Fibroblast of pulmonary artery (primary cell): ENCODE measurements around the gene COA5.

Source experiments
- DNase-seq: peaks from one replicate; pipeline ENCODE4 v3.0.0-alpha.2; 2010; ENCODE audit warnings: low read depth
- H3K4me3 ChIP-seq: replicated peaks from 2 replicates; pipeline ENCODE4 v1.5.1; 2011; ENCODE audit warnings: low read depth, mild to moderate bottlenecking, control low read depth, low read length, moderate library complexity
- TF ChIP-seq, protein P1 (sequence below): IDR thresholded peaks from 2 replicates; pipeline ENCODE4 v1.5.1; 2011; ENCODE audit warnings: mild to moderate bottlenecking, control low read depth, low read length, inconsistent platforms; ENCODE audit errors: missing control alignments

The COA5 gene

GRCh38 chr2:98555696-98556095 is 52.6 kb downstream of the COA5 start:
- TF ChIP-seq, protein P1, sequence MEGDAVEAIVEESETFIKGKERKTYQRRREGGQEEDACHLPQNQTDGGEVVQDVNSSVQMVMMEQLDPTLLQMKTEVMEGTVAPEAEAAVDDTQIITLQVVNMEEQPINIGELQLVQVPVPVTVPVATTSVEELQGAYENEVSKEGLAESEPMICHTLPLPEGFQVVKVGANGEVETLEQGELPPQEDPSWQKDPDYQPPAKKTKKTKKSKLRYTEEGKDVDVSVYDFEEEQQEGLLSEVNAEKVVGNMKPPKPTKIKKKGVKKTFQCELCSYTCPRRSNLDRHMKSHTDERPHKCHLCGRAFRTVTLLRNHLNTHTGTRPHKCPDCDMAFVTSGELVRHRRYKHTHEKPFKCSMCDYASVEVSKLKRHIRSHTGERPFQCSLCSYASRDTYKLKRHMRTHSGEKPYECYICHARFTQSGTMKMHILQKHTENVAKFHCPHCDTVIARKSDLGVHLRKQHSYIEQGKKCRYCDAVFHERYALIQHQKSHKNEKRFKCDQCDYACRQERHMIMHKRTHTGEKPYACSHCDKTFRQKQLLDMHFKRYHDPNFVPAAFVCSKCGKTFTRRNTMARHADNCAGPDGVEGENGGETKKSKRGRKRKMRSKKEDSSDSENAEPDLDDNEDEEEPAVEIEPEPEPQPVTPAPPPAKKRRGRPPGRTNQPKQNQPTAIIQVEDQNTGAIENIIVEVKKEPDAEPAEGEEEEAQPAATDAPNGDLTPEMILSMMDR: no peak
- H3K4me3 ChIP-seq: no peak overlapping the region
- no peak for DNase-seq

DNA sequence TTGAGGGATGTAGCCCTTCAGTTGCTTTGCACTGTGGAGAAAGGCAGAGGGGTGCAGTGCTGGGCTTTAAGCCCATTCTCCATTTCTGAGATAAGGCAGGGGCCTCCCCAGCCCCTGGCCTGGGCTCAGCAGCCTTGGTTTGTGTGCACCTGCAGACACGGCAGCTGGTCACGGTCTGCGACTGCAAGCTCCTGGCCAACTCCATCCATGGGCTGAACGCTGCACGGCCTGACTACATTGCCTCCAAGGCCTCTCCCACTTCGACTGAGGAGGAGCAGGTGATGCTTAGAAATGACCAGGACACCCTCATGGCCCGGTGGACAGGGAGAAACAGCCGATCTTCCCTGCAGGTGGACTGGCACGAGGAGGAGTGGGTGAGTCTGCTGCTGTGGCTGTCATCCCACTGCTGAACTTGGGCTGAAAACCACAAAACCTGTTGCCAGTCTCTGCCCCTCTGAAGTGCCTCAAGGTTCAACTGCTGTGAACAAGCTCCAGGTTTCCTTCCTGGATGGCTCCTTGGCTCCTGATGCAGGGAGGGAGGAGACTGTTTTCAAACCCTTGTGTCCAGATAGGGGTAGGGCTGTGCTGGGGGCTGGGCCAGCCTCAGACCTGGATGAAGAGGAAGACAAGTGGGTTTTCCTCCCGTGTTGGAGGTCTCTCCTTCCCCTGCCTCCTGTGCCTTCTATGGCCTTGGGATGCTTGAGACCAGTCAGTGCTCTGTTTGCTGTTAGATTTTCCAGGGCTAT is 54.0 kb downstream of the COA5 start:
- TF ChIP-seq, protein P1: no peak
- no peak overlapping the region for H3K4me3 ChIP-seq
- DNase-seq: no peak

DNA sequence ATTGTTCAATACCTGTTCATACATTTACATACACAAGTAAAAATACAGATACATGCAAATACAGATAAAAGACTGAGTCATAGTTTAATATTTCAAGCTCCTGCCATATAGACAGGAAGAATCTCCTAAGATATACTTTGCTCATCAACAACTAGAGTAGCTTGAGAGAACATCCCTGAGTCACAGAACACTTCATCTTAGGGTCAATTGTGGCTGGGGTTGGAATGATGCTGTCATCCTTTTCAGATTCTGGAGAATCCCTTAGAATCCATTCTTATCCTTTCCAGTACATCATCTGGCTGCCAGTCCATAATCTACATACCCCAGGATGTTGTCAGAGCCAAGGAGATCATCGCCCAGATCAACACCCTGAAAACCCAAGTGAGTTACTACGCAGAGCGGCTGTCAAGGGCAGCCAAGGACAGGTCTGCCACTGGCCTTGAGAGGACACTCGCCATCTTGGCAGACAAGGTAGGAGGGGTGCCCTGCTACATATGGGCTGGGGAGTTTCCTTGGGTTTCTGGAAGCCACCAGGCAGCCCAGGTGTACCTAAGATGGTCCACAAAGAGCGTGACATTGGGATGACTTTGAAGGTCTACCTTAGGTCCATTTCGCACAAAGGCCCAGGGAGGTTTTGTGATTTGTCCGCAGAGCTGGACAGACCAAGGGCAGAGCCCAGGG is 55.7 kb downstream of the COA5 start:
- no peak for DNase-seq
- no peak overlapping the region for H3K4me3 ChIP-seq
- TF ChIP-seq, protein P1: no peak

DNA sequence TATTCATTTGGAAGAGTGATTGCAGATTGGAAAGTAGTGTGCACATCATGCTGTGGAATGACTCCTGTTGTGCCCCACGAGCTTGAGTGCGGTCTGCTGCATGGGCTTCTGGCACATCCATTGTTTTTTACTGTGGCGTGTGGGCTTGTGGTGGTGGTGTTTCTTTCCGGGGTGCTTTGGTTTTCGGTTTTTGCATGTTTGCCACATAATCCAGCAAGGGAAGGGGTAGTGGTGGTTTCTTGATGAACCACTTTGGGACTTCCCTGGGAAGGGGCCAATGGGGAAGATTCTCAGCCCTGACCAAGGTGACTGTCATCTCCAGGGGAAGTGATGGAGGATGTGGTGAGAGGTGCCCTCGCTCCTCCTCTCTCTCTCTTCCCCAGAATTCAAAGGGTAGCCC is 57.0 kb downstream of the COA5 start:
- TF ChIP-seq, protein P1: no peak
- DNase-seq: no peak
- H3K4me3 ChIP-seq: no peak overlapping the region

DNA sequence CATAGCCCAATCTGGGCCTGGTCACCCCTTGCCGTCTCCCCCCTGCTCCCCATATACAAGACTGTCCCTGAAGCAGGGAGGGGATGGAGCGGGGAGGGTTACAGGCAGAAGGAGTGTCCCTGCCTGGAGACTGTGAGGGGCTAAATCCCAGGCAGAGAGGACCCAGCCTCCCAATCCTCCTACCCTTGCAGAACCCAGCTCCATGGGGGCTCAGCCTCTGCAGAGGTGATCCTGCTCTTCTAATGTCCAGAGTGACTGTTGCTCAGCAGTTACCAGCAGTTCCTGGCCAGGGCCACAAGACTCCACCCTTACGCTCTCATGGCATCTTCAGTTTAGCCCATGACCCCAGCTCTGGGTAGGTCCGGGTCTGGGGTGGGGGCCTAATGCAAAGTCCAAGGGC is 58.1 kb downstream of the COA5 start:
- no peak for DNase-seq

More for the DNA sequence above, 58.1 kb downstream of the COA5 start:
- TF ChIP-seq, protein P1: no peak
- H3K4me3 ChIP-seq: no peak overlapping the region
